ENCODE results near the gene CSK.

CSK gene

DNA sequence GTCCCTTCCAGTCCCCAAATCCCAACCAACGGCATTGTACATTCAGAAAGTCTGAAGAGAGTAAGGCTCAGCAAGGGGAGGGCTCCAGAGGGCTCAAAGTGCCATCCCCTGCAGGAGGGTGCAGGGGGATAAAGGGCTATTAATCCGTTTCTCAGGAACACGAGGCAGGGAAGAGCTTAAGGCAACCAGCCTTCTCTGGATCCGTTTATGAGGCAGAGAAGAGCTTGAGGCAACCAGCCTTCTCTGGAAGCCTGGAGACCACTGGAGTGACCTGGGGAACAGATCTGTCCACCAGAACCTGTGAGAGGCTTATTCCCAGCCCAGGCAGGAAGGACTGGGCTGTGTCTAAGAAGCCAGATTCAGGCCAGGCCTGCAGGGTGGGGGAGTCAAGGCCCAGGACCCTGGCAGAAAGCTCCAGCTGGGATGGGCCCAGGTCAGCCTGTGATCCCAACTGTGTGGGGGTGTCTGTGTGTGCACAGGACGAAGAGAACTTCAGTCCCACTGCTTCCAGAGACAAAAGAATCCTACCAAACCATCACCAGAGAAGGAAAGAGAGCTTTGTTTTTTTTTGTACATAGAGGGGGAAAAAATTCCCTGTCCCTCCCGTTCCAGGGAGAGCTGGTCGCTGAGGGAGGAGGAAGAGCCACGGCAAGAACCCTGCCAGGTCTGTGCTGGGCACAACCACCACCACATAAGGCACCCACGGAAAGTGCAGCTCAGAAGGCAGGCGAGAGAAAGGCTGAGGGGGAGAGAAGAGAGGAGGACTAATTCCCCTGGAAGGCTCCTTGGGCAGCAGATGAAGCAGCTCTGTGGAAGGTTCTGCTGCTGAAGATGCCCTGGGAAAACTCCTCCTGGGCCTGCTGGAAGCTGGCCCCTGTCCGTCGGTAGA, 62.7 kb downstream of the CSK start:
- peak overlapping the region; percentile 89; the same call in 1 of the 2 replicates for H3K27ac ChIP-seq
- TF ChIP-seq, protein P1, sequence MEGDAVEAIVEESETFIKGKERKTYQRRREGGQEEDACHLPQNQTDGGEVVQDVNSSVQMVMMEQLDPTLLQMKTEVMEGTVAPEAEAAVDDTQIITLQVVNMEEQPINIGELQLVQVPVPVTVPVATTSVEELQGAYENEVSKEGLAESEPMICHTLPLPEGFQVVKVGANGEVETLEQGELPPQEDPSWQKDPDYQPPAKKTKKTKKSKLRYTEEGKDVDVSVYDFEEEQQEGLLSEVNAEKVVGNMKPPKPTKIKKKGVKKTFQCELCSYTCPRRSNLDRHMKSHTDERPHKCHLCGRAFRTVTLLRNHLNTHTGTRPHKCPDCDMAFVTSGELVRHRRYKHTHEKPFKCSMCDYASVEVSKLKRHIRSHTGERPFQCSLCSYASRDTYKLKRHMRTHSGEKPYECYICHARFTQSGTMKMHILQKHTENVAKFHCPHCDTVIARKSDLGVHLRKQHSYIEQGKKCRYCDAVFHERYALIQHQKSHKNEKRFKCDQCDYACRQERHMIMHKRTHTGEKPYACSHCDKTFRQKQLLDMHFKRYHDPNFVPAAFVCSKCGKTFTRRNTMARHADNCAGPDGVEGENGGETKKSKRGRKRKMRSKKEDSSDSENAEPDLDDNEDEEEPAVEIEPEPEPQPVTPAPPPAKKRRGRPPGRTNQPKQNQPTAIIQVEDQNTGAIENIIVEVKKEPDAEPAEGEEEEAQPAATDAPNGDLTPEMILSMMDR (IDR thresholded peaks at IDR 0.05): no peak
- TF ChIP-seq ZFX (IDR thresholded peaks at IDR 0.05; ENCODE audit: borderline replicate concordance): no peak

DNA sequence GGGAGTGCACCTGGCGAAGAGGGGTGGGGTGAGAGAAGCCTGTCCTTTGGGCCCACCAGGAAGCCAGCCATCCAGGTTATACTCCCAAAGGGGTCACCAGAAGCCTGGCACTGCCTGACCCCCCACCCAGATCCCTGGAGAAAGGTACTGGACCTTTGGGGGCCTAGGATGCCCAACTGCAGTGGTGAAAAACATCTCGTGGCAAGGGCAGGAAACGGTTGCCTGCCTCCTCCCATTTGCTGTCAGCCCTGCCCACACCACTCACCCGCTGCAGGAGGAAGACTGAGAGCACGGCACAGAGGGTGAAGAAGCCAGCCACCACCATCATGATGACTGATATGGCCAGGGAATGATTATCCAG, 63.3 kb downstream of the CSK start:
- no peak for TF ChIP-seq ZFX (IDR thresholded peaks at IDR 0.05; ENCODE audit: borderline replicate concordance)
- TF ChIP-seq, protein P1 (IDR thresholded peaks at IDR 0.05): no peak
- H3K27ac ChIP-seq: no peak overlapping the region

DNA sequence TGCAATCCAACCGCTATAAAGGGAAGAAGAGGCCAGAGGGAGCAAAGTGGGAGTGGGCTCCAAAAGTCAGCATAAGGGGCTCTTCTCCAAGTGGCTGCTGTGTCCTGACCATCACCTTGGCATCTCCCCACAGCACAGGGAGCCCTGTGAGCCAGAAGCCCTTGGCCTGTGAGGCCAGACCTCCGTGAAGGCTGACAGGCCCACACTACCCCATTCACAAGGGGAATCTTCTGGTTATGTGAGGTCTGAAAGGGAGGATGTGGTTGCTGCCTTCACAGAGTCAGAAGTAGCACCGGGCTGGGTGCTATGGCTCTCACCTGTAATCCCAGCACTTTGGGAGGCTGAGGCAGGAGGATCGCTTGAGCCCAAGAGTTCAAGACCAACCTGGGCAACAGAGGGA, 63.7 kb downstream of the CSK start:
- H3K27ac ChIP-seq: no peak overlapping the region
- TF ChIP-seq, protein P1 (IDR thresholded peaks at IDR 0.05): no peak
- TF ChIP-seq ZFX (IDR thresholded peaks at IDR 0.05; ENCODE audit: borderline replicate concordance): no peak

DNA sequence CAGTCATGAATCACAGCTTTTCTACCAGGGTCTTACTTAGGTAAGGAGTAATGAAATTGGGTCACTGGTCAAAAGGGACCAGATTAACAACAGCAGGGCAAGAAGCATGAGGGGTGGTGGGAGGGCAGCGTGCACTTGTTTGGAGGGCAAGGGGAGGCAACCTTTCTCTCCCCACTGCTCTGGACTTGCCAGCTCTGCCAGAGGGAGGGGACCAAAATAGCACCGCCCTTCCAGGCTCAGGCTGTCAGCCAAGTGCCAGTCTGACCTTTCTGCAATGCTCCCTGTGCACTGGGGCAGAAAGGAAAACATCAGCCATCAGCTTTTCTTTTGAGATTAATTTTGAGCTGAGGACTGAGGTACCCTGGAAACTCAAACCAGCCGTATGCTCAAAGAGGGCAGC, 65.6 kb downstream of the CSK start:
- H3K27ac ChIP-seq: peak overlapping the region; percentile 48
- TF ChIP-seq, protein P1 (IDR thresholded peaks at IDR 0.05): no peak
- no peak for TF ChIP-seq ZFX (IDR thresholded peaks at IDR 0.05; ENCODE audit: borderline replicate concordance)

DNA sequence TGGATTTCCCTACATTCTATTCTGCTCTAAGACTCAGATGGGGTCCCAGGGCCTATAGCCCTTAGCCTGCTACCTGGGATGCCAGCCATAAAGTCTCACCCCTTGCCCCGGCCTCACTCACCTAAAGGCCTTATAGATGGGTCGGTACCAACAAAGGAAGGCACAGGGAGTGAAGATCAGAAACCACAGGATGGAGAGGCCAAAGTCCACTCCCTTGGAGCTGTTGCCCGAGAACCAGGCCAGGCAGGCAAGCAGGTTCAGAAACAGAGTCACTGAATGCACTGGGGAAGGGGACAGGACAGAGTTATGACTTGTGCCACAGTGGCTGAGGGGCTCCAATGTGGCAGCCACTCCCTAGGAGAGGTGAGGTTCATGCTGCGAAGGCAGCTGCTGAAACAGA, 68.5 kb downstream of the CSK start:
- no peak for TF ChIP-seq ZFX (IDR thresholded peaks at IDR 0.05; ENCODE audit: borderline replicate concordance)
- TF ChIP-seq, protein P1 (IDR thresholded peaks at IDR 0.05): no peak
- no peak overlapping the region for H3K27ac ChIP-seq

DNA sequence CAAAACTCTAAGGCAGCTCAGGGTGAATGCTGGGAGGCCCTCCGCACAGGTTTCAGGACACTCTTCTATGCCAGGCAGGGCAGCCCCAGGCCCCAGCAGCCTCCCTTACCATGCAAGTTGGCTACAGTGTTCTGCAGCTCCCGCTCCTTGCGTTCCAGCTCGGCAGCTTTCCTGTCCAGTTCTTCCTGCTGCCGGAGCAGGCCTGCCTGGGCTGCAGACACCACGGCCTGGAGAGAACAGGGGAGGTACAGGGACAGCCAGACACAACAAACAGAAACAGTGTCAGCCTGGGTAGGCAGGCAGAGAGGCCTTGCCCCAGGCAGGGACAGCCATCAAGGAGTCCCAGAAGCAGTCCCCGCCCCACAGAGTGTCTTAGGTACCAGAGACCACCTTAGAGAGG, 70.1 kb downstream of the CSK start:
- TF ChIP-seq, protein P1 (IDR thresholded peaks at IDR 0.05): no peak
- TF ChIP-seq ZFX (IDR thresholded peaks at IDR 0.05; ENCODE audit: borderline replicate concordance): no peak
- no peak overlapping the region for H3K27ac ChIP-seq

All from 22Rv1 (cell line).